ENCODE results near the gene CHST9.

- no peak for TF ChIP-seq POLR2A (IDR thresholded peaks at IDR 0.05)
- no peak for TF ChIP-seq CTCF (IDR thresholded peaks at IDR 0.05)
- no peak for TF ChIP-seq EP300 (IDR thresholded peaks at IDR 0.05)
These were observed 321.8 kb downstream of the CHST9 start for GRCh38 chr18:26863122-26863879.
